Kidney epithelial cell (primary cell): Measurements from ENCODE around the gene IMMP2L. TPM values are rescaled to one million over a fixed set of nuclear protein-coding genes. Genes with fewer than 3 reads are reported as not detected.

ENCODE experiments used
- DNase-seq: peaks from one replicate; pipeline ENCODE4 v3.0.0-alpha.2; 2010; ENCODE audit warnings: low read depth
- H3K27me3 ChIP-seq: 2 replicates; pipeline ENCODE4 v1.6.0; 2011; ENCODE audit warnings: low read length; ENCODE audit not compliant: control insufficient read depth, insufficient read depth
- H3K36me3 ChIP-seq: 2 replicates; pipeline ENCODE4 v1.5.1; 2011; ENCODE audit warnings: low read length; ENCODE audit not compliant: control insufficient read depth, insufficient read depth
- H3K4me3 ChIP-seq: 2 replicates; pipeline ENCODE4 v1.5.1; 2011; ENCODE audit warnings: low read depth, mild to moderate bottlenecking, control low read depth, low read length
- CTCF ChIP-seq: IDR thresholded peaks from 2 replicates; pipeline ENCODE4 v1.5.1; 2011; ENCODE audit warnings: mild to moderate bottlenecking, moderate library complexity, low read length, control low read depth, inconsistent platforms; ENCODE audit not compliant: insufficient read depth, poor library complexity, severe bottlenecking
- total RNA-seq: library from RNA; depleted of rRNA; stranded (reverse); fragments of >200 nt; gene quantifications from 2 replicates; pipeline ENCODE4 v1.2.3, GENCODE V29; 2015

IMMP2L gene
- total RNA-seq, 1 donor from 2014 or later, result 30.8 TPM

- DNase-seq, result no peak
- H3K36me3 ChIP-seq, result no peaks in the 10 kb centered on the region
- H3K4me3 ChIP-seq, result no peak overlapping the region
- no peaks in the 10 kb centered on the region for H3K27me3 ChIP-seq
- no peak for TF ChIP-seq CTCF
These were observed 414.4 kb downstream of the IMMP2L start for GRCh38 chr7:111147708-111148533.

GRCh38 chr7:111146136-111146535, 416.2 kb downstream of the IMMP2L start:
- no peak for DNase-seq
- TF ChIP-seq CTCF, result no peak
- no peaks in the 10 kb centered on the region for H3K36me3 ChIP-seq

GRCh38 chr7:111145472-111145871, 416.8 kb downstream of the IMMP2L start:
- H3K36me3 ChIP-seq, result no peaks in the 10 kb centered on the region
- no peak for DNase-seq
- no peak for TF ChIP-seq CTCF

More at GRCh38 chr7:111146136-111146535, 416.2 kb downstream of the IMMP2L start:
- Histone ChIP-seq H3K4me3 (no peak overlapping the region), H3K27me3 (no peaks in the 10 kb centered on the region)

GRCh38 chr7:111140091-111140865, 422.0 kb downstream of the IMMP2L start:
- Histone ChIP-seq H3K27me3 (no peaks in the 10 kb centered on the region), H3K36me3 (no peaks in the 10 kb centered on the region), H3K4me3 (no peak overlapping the region)
- DNase-seq, result no peak
- TF ChIP-seq CTCF, result no peak

More at GRCh38 chr7:111145472-111145871, 416.8 kb downstream of the IMMP2L start:
- H3K27me3 ChIP-seq, result no peaks in the 10 kb centered on the region
- H3K4me3 ChIP-seq, result no peak overlapping the region

GRCh38 chr7:111138586-111138985, 423.7 kb downstream of the IMMP2L start:
- Histone ChIP-seq H3K27me3 (no peaks in the 10 kb centered on the region), H3K36me3 (no peaks in the 10 kb centered on the region), H3K4me3 (no peak overlapping the region)
- DNase-seq, result no peak
- no peak for TF ChIP-seq CTCF
